Ramos (cell line): ENCODE results near the gene KIAA1614.

Source experiments
- in situ Hi-C: fragments of 300-500 bp; cut with MboI; formaldehyde crosslinking; loops from one replicate; pipeline ENCODE4 v1.14.3; 2022; ENCODE audit warnings: low sequenced_read_pairs; ENCODE audit not compliant: unreplicated experiment

The KIAA1614 gene

GRCh38 chr1:180939073-180939710 is 26.5 kb downstream of the KIAA1614 start:
- in situ Hi-C loops = no loop called here

- in situ Hi-C loops = no loop called here
Observed at GRCh38 chr1:180939711-180940103, 27.0 kb downstream of the KIAA1614 start.

GRCh38 chr1:180940445-180940844 is 27.7 kb downstream of the KIAA1614 start:
- in situ Hi-C loops = no loop called here

- in situ Hi-C loops = no loop called here
Observed at GRCh38 chr1:180941518-180942275, 29.0 kb downstream of the KIAA1614 start.

- in situ Hi-C loops = no loop called here
Observed at GRCh38 chr1:180945151-180945550, 32.5 kb downstream of the KIAA1614 start.

GRCh38 chr1:180945551-180945950 is 32.9 kb downstream of the KIAA1614 start:
- in situ Hi-C loops = no loop called here

GRCh38 chr1:180946056-180946455 is 33.4 kb downstream of the KIAA1614 start:
- in situ Hi-C loops = no loop called here

GRCh38 chr1:180946541-180947498 is 34.1 kb downstream of the KIAA1614 start:
- in situ Hi-C loops = no loop called here

- in situ Hi-C loops = no loop called here
Observed at GRCh38 chr1:180947499-180947885, 34.8 kb downstream of the KIAA1614 start.

GRCh38 chr1:180947901-180948640 is 35.4 kb downstream of the KIAA1614 start:
- in situ Hi-C loops = no loop called here

GRCh38 chr1:180948641-180949615 is 36.2 kb downstream of the KIAA1614 start:
- in situ Hi-C loops = no loop called here

GRCh38 chr1:180949616-180950000 is 36.9 kb downstream of the KIAA1614 start:
- in situ Hi-C loops = no loop called here

GRCh38 chr1:180950321-180950720 is 37.6 kb downstream of the KIAA1614 start:
- in situ Hi-C loops = no loop called here

GRCh38 chr1:180951186-180951745 is 38.6 kb downstream of the KIAA1614 start:
- in situ Hi-C loops = no loop called here

- in situ Hi-C loops = no loop called here
Observed at GRCh38 chr1:180951836-180952656, 39.3 kb downstream of the KIAA1614 start.

- in situ Hi-C loops = no loop called here
Observed at GRCh38 chr1:180952657-180953013, 39.9 kb downstream of the KIAA1614 start.

GRCh38 chr1:180953291-180954004 is 40.8 kb downstream of the KIAA1614 start:
- in situ Hi-C loops = no loop called here
